ENCODE results near the gene COL28A1.

GRCh38 chr7:7421826-7422225 lies 113.8 kb downstream of the COL28A1 start:
- no peak for TF ChIP-seq CTCF (IDR thresholded peaks at IDR 0.05)
- no peak for TF ChIP-seq E2F5 (CRISPR knock-in tag; IDR thresholded peaks at IDR 0.05)
